Neural cell (in vitro differentiated cells): ENCODE data around the gene PNPLA3. TPM values are rescaled to one million over a fixed set of nuclear protein-coding genes. Genes with fewer than 3 reads are reported as not detected.

Experiments used
- H2AFZ ChIP-seq: fragments of 200-600, 300-800 bp; sonication (generic), shearing (Covaris generic); 2 replicates; pipeline ENCODE4 v1.6.0; 2014; ENCODE audit warnings: low read depth, mild to moderate bottlenecking, antibody characterized with exemption, low read length, moderate library complexity
- H3F3A ChIP-seq: fragments of 200-600 bp; shearing (Covaris generic); 2 replicates; pipeline ENCODE4 v1.6.1; 2016; ENCODE audit warnings: mild to moderate bottlenecking, moderate library complexity, mixed read lengths, antibody characterized with exemption, low read length; ENCODE audit not compliant: insufficient read depth, poor library complexity, severe bottlenecking
- H3K27ac ChIP-seq: fragments of 200-600, 300-800 bp; sonication (generic), shearing (Covaris generic); 2 replicates; pipeline ENCODE4 v1.5.1; 2014; ENCODE audit warnings: mild to moderate bottlenecking, low read length, moderate library complexity
- H3K27me3 ChIP-seq: fragments of 300-800, 200-600 bp; sonication (generic), shearing (Covaris generic); 2 replicates; pipeline ENCODE4 v1.6.0; 2014; ENCODE audit warnings: mild to moderate bottlenecking, low read depth, low read length, moderate library complexity; ENCODE audit not compliant: insufficient read depth
- H3K36me3 ChIP-seq: fragments of 300-800, 200-600 bp; sonication (generic), shearing (Covaris generic); 2 replicates; pipeline ENCODE4 v1.5.1; 2014; ENCODE audit warnings: mild to moderate bottlenecking, antibody characterized with exemption, low read length, moderate library complexity; ENCODE audit not compliant: insufficient read depth
- H3K4me2 ChIP-seq: fragments of 300-800, 200-600 bp; sonication (generic), shearing (Covaris generic); 2 replicates; pipeline ENCODE4 v1.6.0; 2014; ENCODE audit warnings: mild to moderate bottlenecking, low read length
- H3K4me3 ChIP-seq: fragments of 300-800, 200-600 bp; sonication (generic), shearing (Covaris generic); 2 replicates; pipeline ENCODE4 v1.5.1; 2014; ENCODE audit warnings: mild to moderate bottlenecking, low read length, moderate library complexity
- H3K79me2 ChIP-seq: fragments of 200-600 bp; shearing (Covaris generic); replicated peaks from 2 replicates; pipeline ENCODE4 v1.6.0; 2014; ENCODE audit warnings: mild to moderate bottlenecking, low read length, moderate library complexity; ENCODE audit not compliant: insufficient read depth
- H3K9ac ChIP-seq: fragments of 300-800, 200-600 bp; sonication (generic), shearing (Covaris generic); 2 replicates; pipeline ENCODE4 v1.6.1; 2016; ENCODE audit warnings: mild to moderate bottlenecking, low read length, mixed read lengths
- H3K9me2 ChIP-seq: fragments of 200-600 bp; shearing (Covaris generic); 2 replicates; pipeline ENCODE4 v1.6.1; 2016; ENCODE audit warnings: mild to moderate bottlenecking, low read length, mixed read lengths; ENCODE audit not compliant: insufficient read depth
- H3K9me3 ChIP-seq: fragments of 200-600, 300-800 bp; sonication (generic), shearing (Covaris generic); 2 replicates; pipeline ENCODE4 v1.6.1; 2016; ENCODE audit warnings: mild to moderate bottlenecking, mixed run types, low read length, moderate library complexity, mixed read lengths
- H4K20me1 ChIP-seq: fragments of 200-600 bp; shearing (Covaris generic); 2 replicates; pipeline ENCODE4 v1.6.1; 2016; ENCODE audit warnings: mild to moderate bottlenecking, mixed run types; ENCODE audit not compliant: insufficient read depth
- EP300 ChIP-seq: fragments of 450-650 bp; conservative IDR thresholded peaks from 2 replicates; pipeline ENCODE4 v1.6.1; 2014; ENCODE audit warnings: antibody characterized with exemption, mild to moderate bottlenecking, moderate library complexity; ENCODE audit not compliant: poor library complexity, severe bottlenecking
- EZH2 ChIP-seq: fragments of 200-600, 300-800 bp; shearing (Covaris generic), sonication (generic); IDR thresholded peaks from 2 replicates; pipeline ENCODE4 v1.6.1; 2014; ENCODE audit warnings: antibody characterized with exemption, low read length, borderline replicate concordance, mild to moderate bottlenecking; ENCODE audit not compliant: insufficient read depth, poor library complexity, severe bottlenecking
- MXI1 ChIP-seq: fragments of 450-650 bp; conservative IDR thresholded peaks from 2 replicates; pipeline ENCODE4 v1.6.1; 2014; ENCODE audit warnings: antibody characterized with exemption, mild to moderate bottlenecking; ENCODE audit not compliant: poor library complexity, severe bottlenecking
- POLR2AphosphoS5 ChIP-seq: IDR thresholded peaks from 2 replicates; pipeline ENCODE4 v1.6.1; 2012
- RAD21 ChIP-seq: fragments of 450-650 bp; conservative IDR thresholded peaks from 2 replicates; pipeline ENCODE4 v1.6.1; 2014; ENCODE audit warnings: antibody characterized with exemption, mild to moderate bottlenecking, moderate library complexity
- SMC3 ChIP-seq: fragments of 450-650 bp; conservative IDR thresholded peaks from 2 replicates; pipeline ENCODE4 v1.6.1; 2014; ENCODE audit warnings: antibody characterized with exemption, mild to moderate bottlenecking, moderate library complexity; ENCODE audit not compliant: poor library complexity
- TAF1 ChIP-seq: IDR thresholded peaks from 2 replicates; pipeline ENCODE4 v1.6.1; 2012; ENCODE audit warnings: low read depth
- polyA plus RNA-seq: library from polyadenylated mRNA; depleted of rRNA; stranded (reverse); fragments of >200 nt; gene quantifications from 2 replicates; pipeline ENCODE4 v1.2.3, GENCODE V29; 2014
- TF ChIP-seq, protein P1 (sequence below): IDR thresholded peaks from 2 replicates; pipeline ENCODE4 v1.6.1; 2012; ENCODE audit warnings: borderline replicate concordance
- TF ChIP-seq, protein P2 (sequence below): fragments of 450-650 bp; IDR thresholded peaks from 2 replicates; pipeline ENCODE4 v1.5.1; 2014; ENCODE audit warnings: antibody characterized with exemption, mild to moderate bottlenecking, moderate library complexity; ENCODE audit not compliant: poor library complexity, severe bottlenecking

Gene PNPLA3
- polyA plus RNA-seq, 1 donor from 2014 or later = 6.5 TPM

DNA sequence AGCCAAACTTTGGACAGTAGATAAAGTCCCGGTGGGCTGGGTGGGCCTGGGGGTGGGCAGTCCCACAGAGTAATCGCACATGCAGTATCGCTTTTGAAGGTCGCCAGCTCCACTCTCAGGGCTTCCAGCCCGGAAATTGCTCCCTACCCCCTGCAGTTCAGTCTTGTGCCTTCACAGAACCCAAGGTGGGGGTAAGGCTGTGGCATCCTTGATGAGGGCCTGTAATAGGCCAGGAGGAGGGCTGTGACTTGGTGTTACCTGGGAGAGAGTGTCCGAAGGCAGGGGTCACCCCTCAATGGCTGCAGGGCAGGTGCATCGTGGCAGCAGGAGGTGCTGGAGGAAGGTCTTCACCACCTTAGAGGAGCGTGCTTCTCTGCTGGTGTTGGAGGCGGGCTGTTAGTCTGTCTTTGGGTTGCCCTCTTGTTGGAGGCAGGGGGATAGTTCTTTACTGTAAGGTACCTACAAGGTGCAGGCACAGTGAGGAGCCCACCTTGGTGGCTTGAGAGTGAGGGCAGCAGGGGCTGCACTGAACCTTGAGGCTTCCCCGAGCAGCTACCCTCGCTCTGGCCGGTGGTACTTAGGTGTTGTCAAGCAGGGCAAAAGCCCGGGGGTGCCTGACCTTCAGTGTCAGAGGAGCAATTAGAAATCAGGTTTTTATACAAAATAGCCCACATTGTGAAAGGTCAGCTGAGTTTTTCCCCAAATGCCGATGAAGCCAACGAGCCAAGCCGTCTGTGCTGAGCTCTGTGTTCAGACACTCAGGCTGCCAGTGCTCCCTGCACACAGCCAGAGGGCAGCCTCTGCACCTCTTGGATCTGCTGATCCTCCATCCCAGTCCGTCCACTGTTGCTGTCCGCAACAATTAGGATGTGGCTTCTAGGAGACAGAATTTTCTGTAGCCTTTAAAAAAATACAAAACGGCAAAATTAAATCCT, 53.5 kb downstream of the PNPLA3 start:
- no peak overlapping the region for H2AFZ ChIP-seq
- no peaks in the 10 kb centered on the region for H3F3A ChIP-seq
- no peaks in the 10 kb centered on the region for H3K79me2 ChIP-seq
- H3K9me3 ChIP-seq = no peaks in the 10 kb centered on the region
- H3K36me3 ChIP-seq = no peaks in the 10 kb centered on the region
- no peak overlapping the region for H3K4me2 ChIP-seq
- no peak overlapping the region for H3K9ac ChIP-seq
- TF ChIP-seq MXI1 (no peak), POLR2AphosphoS5 (no peak), SMC3 (peak; percentile 34), TAF1 (no peak)
- H3K27ac ChIP-seq = no peak overlapping the region
- H3K4me3 ChIP-seq = no peak overlapping the region
- H3K9me2 ChIP-seq = no peaks in the 10 kb centered on the region
- no peaks in the 10 kb centered on the region for H3K27me3 ChIP-seq
- no peaks in the 10 kb centered on the region for H4K20me1 ChIP-seq

DNA sequence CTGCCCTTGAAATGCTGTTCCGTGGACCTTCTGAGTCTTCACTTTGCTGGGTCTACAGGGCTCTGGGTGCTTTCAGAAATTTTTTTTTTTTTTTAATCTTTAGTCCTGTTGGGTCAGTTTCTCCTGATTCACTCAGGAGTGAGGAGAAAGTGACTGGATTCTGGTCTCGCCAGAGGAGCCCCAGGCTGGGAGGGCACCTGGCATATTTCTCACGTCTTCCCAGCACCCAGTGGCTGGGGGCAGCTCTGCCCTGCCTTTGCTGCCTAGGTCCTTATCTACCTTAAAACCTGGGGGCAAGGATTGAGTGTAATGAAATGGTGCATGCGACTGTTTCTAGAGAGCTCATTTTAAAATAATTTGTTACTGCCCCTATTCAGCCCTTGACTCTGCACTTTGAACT, 55.0 kb downstream of the PNPLA3 start:
- no peaks in the 10 kb centered on the region for H3K9me2 ChIP-seq
- no peaks in the 10 kb centered on the region for H4K20me1 ChIP-seq
- no peaks in the 10 kb centered on the region for H3K79me2 ChIP-seq
- H3K27ac ChIP-seq = no peak overlapping the region
- no peaks in the 10 kb centered on the region for H3K36me3 ChIP-seq
- no peaks in the 10 kb centered on the region for H3K9me3 ChIP-seq
- H3K9ac ChIP-seq = no peak overlapping the region
- no peaks in the 10 kb centered on the region for H3K27me3 ChIP-seq
- no peak overlapping the region for H3K4me2 ChIP-seq
- H2AFZ ChIP-seq = no peak overlapping the region
- no peak for TF ChIP-seq EP300
- TF ChIP-seq MXI1 = no peak
- TF ChIP-seq TAF1 = no peak
- no peak for TF ChIP-seq EZH2
- TF ChIP-seq POLR2AphosphoS5 = no peak
- no peak for TF ChIP-seq RAD21
- no peak for TF ChIP-seq SMC3
- TF ChIP-seq, protein P1, sequence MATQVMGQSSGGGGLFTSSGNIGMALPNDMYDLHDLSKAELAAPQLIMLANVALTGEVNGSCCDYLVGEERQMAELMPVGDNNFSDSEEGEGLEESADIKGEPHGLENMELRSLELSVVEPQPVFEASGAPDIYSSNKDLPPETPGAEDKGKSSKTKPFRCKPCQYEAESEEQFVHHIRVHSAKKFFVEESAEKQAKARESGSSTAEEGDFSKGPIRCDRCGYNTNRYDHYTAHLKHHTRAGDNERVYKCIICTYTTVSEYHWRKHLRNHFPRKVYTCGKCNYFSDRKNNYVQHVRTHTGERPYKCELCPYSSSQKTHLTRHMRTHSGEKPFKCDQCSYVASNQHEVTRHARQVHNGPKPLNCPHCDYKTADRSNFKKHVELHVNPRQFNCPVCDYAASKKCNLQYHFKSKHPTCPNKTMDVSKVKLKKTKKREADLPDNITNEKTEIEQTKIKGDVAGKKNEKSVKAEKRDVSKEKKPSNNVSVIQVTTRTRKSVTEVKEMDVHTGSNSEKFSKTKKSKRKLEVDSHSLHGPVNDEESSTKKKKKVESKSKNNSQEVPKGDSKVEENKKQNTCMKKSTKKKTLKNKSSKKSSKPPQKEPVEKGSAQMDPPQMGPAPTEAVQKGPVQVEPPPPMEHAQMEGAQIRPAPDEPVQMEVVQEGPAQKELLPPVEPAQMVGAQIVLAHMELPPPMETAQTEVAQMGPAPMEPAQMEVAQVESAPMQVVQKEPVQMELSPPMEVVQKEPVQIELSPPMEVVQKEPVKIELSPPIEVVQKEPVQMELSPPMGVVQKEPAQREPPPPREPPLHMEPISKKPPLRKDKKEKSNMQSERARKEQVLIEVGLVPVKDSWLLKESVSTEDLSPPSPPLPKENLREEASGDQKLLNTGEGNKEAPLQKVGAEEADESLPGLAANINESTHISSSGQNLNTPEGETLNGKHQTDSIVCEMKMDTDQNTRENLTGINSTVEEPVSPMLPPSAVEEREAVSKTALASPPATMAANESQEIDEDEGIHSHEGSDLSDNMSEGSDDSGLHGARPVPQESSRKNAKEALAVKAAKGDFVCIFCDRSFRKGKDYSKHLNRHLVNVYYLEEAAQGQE = no peak
- TF ChIP-seq, protein P2, sequence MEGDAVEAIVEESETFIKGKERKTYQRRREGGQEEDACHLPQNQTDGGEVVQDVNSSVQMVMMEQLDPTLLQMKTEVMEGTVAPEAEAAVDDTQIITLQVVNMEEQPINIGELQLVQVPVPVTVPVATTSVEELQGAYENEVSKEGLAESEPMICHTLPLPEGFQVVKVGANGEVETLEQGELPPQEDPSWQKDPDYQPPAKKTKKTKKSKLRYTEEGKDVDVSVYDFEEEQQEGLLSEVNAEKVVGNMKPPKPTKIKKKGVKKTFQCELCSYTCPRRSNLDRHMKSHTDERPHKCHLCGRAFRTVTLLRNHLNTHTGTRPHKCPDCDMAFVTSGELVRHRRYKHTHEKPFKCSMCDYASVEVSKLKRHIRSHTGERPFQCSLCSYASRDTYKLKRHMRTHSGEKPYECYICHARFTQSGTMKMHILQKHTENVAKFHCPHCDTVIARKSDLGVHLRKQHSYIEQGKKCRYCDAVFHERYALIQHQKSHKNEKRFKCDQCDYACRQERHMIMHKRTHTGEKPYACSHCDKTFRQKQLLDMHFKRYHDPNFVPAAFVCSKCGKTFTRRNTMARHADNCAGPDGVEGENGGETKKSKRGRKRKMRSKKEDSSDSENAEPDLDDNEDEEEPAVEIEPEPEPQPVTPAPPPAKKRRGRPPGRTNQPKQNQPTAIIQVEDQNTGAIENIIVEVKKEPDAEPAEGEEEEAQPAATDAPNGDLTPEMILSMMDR = no peak
- no peak overlapping the region for H3K4me3 ChIP-seq
- H3F3A ChIP-seq = no peaks in the 10 kb centered on the region
